GM12875 (cell line): ENCODE data around the gene MAST4.

Experiments
- H3K4me3 ChIP-seq: one replicate; pipeline ENCODE4 v1.5.1; 2011; ENCODE audit warnings: low read depth, low read length, control low read depth
- TF ChIP-seq, protein P1 (sequence below): IDR thresholded peaks from 2 replicates; pipeline ENCODE4 v1.5.1; 2011; ENCODE audit warnings: low read depth, mild to moderate bottlenecking, control low read depth, inconsistent platforms, low read length, moderate library complexity, borderline replicate concordance; ENCODE audit not compliant: insufficient read depth

Gene MAST4

DNA sequence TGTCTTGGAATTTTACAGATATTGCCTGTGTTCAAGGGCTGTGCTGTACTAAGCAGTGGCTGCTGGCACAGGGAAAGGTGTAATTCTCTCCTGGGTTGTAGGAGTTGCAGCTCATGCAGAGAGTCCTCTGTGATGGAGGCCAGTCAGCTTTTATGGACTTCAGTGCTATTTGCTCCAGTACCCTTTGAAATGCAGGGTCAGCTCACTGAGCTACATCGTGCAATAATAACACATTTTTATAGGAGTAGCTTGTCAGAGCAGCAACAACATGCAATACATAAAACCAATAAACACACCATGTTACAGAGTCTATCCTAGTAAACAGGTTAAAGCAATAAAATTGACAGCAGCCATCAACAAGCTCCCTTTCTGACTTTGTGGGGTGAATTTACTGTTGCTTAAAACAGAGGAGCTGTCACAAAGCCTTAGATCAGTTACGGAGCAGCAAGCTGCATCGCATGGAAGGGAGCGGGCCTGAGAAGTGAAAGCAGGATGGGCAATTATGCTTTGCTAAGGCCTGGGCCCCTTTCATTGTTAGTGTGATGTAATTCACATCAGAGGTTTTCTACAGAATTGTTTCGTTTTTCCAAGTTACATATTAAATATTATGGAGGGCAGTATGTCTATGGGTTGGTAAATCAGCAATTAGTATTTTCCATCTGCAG lies 583.6 kb downstream of the MAST4 start:
- TF ChIP-seq, protein P1, sequence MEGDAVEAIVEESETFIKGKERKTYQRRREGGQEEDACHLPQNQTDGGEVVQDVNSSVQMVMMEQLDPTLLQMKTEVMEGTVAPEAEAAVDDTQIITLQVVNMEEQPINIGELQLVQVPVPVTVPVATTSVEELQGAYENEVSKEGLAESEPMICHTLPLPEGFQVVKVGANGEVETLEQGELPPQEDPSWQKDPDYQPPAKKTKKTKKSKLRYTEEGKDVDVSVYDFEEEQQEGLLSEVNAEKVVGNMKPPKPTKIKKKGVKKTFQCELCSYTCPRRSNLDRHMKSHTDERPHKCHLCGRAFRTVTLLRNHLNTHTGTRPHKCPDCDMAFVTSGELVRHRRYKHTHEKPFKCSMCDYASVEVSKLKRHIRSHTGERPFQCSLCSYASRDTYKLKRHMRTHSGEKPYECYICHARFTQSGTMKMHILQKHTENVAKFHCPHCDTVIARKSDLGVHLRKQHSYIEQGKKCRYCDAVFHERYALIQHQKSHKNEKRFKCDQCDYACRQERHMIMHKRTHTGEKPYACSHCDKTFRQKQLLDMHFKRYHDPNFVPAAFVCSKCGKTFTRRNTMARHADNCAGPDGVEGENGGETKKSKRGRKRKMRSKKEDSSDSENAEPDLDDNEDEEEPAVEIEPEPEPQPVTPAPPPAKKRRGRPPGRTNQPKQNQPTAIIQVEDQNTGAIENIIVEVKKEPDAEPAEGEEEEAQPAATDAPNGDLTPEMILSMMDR: no peak
- H3K4me3 ChIP-seq: no peak overlapping the region

DNA sequence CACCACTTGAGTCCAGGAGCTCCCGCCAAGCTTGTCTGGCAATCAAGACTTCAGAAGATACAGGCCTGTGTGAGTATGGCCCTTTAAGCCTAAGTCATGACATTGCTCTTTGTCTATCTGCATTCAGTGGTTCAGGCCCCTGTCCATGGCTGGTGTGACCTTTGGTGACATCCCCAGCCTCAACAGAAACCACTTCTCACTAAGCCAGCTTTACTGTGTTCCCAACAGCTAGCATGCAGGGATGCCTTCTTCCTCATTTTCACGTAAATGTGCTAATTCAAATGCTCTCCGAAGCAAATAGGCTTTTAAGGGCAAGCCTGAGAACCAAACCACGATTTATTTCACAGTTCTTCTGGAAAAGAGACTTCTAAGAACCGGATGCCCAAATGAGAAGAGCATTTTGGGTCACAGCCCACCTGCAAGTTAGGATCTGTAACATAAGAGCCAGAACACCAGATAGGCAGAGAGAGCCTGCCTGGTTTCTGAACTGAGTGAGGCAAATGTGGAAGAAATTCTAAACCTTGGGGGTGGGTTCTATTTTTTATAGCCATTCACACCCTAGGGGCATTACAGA lies 585.5 kb downstream of the MAST4 start:
- no peak overlapping the region for H3K4me3 ChIP-seq
- TF ChIP-seq, protein P1: no peak

DNA sequence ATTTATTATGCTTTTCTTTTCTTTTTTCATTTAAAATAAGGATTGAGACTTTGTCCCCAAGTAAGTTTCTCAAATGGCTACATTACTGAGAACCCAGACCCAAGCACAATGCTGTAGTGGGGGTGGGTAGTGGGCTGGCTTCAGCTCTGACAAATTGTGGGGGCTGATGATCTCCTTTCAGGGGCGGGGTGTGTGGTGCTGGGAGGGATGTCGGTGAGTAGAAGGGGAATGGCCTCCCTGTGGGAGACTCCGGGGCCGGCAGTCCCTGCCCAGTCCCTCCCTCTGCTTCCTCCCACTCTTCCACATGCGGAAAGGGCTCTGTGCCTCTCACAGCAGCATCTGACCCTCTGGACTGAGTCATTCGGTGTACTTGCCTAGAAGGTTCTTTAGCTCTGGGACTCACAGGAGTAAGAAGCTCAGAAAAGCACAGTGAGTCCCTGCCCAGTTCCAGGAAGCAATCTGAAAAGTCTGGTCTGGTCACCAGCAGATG lies 586.2 kb downstream of the MAST4 start:
- TF ChIP-seq, protein P1: no peak
- no peak overlapping the region for H3K4me3 ChIP-seq

DNA sequence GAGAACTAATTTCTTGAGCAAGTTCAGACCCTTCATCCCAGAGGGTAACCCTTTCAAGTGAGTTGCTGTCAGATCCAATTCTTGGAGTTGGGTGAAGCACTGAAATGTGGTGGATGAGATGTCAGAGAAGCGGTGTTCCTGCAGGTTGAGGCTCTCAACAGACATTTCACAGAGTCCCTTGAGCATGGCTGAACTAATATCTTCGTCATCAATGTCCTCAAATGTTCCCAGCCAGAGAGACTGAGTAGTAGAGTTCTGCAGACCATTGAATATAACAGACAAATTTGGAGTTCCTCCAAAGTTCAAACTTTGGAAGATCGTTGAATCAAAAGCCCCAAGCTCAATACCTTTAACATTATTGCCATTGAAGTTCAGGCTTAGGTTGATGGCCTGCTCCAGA lies 587.7 kb downstream of the MAST4 start:
- TF ChIP-seq, protein P1: no peak
- H3K4me3 ChIP-seq: no peak overlapping the region

DNA sequence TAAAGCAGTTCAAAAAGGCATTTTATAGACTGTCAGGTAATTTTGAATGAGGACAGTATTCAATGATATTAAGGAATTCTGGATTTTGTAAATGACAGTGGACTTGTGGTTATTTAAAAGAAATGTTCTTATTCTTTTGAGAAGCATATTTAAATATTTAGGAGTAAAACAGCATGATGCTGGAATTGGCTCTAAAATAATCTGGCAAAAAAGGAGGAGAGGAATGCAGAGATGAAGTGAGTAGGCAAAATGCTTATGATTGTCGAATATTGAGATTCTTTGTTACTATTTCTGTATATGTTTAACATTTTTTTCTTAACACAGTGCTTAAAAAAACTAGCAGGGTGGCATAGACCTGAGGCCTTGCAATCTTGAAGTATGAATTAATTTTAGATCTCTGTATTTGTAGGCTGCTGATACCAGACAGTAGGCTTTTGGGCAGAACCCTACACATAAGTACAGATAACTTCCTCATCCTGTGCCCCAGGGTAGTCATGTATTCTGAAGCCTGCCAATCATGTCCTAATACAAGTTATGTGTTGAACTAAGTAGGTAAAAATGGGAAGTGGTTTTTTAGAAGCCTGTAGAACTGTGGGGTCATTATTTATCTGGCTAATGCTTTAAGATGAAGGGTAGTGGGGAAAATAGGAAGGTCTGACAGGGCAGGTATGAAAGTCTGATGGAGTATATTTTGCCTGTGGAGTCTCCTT lies 591.0 kb downstream of the MAST4 start:
- no peak overlapping the region for H3K4me3 ChIP-seq
- TF ChIP-seq, protein P1: no peak

DNA sequence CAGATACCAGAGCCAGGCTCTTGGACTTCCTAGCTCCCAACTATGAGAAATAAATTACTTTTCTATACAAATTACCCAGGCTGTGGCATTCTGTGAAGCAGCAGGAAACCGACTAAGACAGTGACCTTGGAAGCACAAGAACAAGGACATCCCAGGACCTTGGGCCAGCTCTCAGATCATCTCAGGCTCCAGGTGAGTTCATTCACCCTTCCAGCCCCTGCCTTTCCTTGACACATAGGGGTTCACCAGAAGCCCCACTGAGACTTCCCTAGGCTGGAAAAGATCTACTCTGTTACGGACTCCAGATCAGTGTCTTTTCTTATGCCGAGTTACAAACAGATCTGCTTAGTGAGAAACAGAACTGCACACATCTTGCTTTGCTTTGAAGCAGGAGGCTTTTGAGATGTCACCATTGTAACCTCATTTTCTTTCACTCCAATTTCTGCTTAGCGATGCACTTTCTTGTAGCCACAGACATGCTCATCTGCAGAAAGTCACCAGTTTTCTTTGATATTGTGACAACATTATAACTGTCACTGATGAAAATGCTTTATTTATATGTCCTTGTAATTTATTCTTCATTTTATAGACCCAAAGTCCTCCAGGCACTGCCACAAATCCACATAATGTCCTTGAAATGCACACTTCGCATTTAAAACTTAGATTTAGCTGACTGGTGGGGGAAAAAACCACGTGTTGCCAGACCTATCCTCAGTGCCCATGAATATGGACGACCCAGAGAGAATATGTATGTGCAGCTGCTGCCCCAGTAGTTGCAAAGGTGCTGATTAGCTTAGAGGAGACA lies 592.3 kb downstream of the MAST4 start:
- H3K4me3 ChIP-seq: no peak overlapping the region
- TF ChIP-seq, protein P1: no peak
